Ramos (cell line): ENCODE measurements around the gene NR5A1.

ENCODE experiments used
- in situ Hi-C: fragments of 300-500 bp; cut with MboI; formaldehyde crosslinking; loops from one replicate; pipeline ENCODE4 v1.14.3; 2022; ENCODE audit warnings: low sequenced_read_pairs; ENCODE audit not compliant: unreplicated experiment

The NR5A1 gene

GRCh38 chr9:124469011-124469832, 38.0 kb downstream of the NR5A1 start:
- in situ Hi-C loops: no loop called here

- in situ Hi-C loops: no loop called here
Measured at GRCh38 chr9:124468061-124468740, 39.0 kb downstream of the NR5A1 start.

GRCh38 chr9:124467410-124468060, 39.7 kb downstream of the NR5A1 start:
- in situ Hi-C loops: no loop called here

- in situ Hi-C loops: no loop called here
Measured at GRCh38 chr9:124465736-124466135, 41.5 kb downstream of the NR5A1 start.

- in situ Hi-C loops: no loop called here
Measured at GRCh38 chr9:124462739-124463138, 44.5 kb downstream of the NR5A1 start.

- in situ Hi-C loops: no loop called here
Measured at GRCh38 chr9:124458441-124458840, 48.8 kb downstream of the NR5A1 start.

- in situ Hi-C loops: no loop called here
Measured at GRCh38 chr9:124457887-124458431, 49.2 kb downstream of the NR5A1 start.

- in situ Hi-C loops: no loop called here
Measured at GRCh38 chr9:124457079-124457886, 49.9 kb downstream of the NR5A1 start.

GRCh38 chr9:124456341-124457078, 50.7 kb downstream of the NR5A1 start:
- in situ Hi-C loops: no loop called here

GRCh38 chr9:124455820-124456219, 51.4 kb downstream of the NR5A1 start:
- in situ Hi-C loops: no loop called here

GRCh38 chr9:124454791-124455443, 52.3 kb downstream of the NR5A1 start:
- in situ Hi-C loops: no loop called here

- in situ Hi-C loops: no loop called here
Measured at GRCh38 chr9:124454296-124454695, 52.9 kb downstream of the NR5A1 start.

GRCh38 chr9:124453586-124454191, 53.5 kb downstream of the NR5A1 start:
- in situ Hi-C loops: no loop called here

GRCh38 chr9:124452841-124453585, 54.2 kb downstream of the NR5A1 start:
- in situ Hi-C loops: no loop called here

GRCh38 chr9:124452326-124452725, 54.9 kb downstream of the NR5A1 start:
- in situ Hi-C loops: no loop called here

GRCh38 chr9:124450931-124451661, 56.1 kb downstream of the NR5A1 start:
- in situ Hi-C loops: no loop called here

- in situ Hi-C loops: no loop called here
Measured at GRCh38 chr9:124450241-124450924, 56.8 kb downstream of the NR5A1 start, which contains the start of gene ADGRD2. ADGRD2 (plus strand) TSS chr9:124450451; CDS start chr9:124451667, 1,216 bp downstream.
